IPS DF 4.7 (cell line): ENCODE results near the gene KCNK10.

Source experiments
- DNase-seq: peaks from one replicate; pipeline ENCODE4 v3.0.0-alpha.2; 2013; ENCODE audit warnings: low spot score; ENCODE audit errors: extremely low read depth

Gene KCNK10

DNA sequence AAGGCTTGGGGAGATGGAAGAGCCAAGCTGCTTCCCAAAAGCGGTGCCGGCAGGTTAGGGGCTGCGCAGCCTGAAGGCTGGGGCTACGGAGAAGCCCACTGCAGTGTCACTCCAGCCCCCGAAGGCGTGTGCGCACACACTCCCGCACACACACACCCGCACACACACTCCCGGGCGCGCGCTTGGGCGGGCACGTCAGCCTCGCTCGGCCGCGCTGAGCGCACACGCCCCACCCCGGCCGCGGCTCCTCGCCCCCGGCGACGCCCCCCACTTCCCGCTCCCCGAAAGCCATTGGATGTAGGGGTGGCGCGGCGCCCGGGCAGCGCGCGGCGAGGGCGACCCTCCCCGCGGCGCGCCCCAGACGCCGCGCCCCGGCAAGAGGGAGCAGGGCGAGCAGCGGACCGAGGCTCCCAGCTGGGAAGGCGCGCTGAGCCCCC lies at the start of gene KCNK10:
KCNK10 (minus strand) TSS at position 184 of the 437 bp plus-strand sequence. CDS start 471 bp downstream, outside the sequence.
- no peak for DNase-seq

GRCh38 chr14:88369496-88369895 lies 46.4 kb upstream of the KCNK10 start:
- no peak for DNase-seq

- DNase-seq: peak; percentile 90
Measured at GRCh38 chr14:88364710-88365413, 41.8 kb upstream of the KCNK10 start.

DNA sequence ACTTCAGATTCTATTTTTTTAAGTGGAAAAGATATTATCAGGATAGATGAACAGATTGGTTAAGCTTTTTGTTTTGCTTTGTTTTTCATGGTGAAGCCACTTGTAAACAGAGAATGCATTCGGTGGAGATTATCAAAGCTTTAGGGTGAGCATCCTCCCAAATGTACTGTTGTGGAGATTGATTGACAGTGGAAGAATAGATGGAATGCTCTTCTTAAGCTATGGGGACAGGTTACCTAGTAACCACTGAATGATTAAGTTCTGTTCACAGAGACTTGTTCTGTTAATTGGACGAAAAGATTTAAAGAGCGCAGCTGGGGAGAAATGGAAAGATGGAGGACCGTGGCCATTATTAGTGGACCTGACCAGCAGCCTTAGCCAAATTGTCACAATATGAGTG lies 40.6 kb upstream of the KCNK10 start:
- no peak for DNase-seq

DNA sequence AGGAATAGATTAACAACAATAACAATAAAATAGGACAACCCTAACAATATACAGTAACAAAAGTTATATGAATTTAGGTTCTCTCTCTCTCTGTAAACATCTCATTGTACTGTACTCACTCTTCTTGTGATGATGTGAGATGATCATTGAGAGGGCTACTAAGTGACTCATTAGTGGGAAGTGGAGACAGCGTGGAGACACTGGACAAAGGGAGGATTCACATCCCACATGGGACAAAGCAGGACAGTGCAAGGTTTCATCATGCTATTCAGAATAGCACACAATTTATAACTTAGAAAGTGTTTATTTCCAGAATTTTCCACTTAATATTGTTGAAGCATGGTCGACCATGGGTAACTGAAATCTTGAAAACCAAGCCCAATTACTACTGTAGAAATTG lies 36.4 kb upstream of the KCNK10 start:
- DNase-seq: no peak

GRCh38 chr14:88354358-88354757 lies 31.3 kb upstream of the KCNK10 start:
- DNase-seq: no peak

DNA sequence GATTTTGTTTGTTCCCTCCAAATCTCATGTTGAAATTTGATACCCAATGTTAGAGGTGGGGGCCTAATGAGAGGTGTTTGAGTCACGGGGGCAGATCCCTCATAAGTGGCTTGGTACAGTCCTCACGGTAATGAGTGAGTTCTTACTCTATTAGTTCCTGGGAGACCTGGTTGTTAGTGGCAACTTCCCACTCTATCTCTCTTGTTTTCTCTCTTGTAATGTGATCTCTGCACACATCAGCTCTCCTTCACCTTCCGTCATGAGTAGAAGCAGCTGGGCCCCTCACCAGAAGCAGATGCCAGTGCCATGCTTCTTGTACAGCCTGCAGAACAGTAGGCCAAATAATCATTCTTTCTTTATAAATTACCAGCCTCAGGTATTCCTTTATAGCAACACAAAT lies 29.6 kb upstream of the KCNK10 start:
- no peak for DNase-seq

DNA sequence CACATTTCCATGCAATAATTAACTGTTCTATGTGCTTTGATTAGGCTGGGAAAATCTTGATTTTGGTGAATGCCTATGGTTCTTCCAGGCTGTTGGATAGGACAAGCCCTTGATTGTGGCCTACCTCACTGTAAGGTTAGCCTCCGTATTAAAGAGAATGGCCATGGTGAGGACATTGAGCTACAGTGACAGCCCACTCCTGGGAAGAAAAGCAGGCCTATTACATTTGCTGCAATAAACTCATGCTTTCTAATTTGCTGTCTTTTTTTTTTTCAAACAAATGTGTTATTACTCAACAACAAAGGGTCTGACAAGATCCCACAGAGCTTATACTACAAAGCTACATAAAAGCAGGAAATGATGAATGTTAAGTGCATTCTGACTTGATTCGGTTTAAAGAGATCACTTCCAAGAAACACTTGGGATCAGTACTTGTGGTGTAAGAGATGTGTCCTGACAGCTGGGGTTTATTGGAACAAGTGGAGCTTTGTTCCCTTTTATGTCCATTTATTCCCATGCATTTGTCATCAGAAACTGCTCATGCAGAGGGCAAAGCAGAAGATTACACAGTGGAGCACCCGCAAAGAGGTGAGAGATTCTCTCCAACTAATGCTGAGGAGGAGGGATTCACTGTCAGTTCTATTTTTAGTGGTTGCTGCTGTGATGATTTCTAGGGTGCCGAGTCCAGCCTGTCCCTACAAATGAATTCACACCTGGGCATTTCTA lies 29.1 kb upstream of the KCNK10 start:
- no peak for DNase-seq

DNA sequence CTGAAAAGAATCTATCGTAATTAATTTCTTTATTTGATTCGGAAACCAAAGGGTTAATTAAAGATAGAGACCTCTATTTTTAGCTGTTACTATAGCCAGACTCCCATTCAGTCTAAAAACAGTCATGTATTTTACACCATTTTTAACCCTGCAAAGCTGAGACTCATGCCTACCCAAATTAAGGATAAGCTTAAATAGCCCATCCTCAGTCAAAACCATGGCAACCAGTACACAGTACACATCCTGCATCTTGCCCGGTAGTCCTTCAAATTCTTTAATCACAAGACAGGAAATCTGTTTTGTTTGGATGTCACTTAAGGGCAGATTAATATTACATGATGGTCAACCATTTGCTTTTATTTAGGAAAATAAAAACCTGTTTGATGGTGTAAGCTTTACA lies 25.5 kb upstream of the KCNK10 start:
- no peak for DNase-seq

- DNase-seq: no peak
Measured at GRCh38 chr14:88346048-88346639, 23.1 kb upstream of the KCNK10 start.

DNA sequence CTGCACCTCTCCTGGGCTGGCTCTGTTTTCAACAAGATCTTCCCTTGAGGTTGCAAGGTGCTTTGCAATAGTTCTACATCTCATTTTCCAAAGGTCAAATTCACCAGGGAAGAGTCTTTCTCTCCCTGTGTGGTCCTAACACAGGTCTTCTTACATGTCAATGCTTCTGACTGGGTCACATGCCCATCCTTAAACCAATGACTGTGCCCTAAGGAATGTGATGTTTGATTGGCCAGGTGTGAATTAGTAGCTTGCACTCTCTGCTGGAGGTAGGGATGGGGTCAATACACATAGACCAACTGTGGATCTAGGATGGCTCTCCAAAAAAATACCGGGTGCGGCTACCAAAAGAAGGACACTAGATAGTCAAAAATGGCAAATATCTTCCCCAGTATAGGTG lies 19.9 kb upstream of the KCNK10 start:
- DNase-seq: no peak

GRCh38 chr14:88340357-88340756 lies 17.3 kb upstream of the KCNK10 start:
- no peak for DNase-seq

GRCh38 chr14:88333036-88333435 lies 10.0 kb upstream of the KCNK10 start:
- DNase-seq: no peak

DNA sequence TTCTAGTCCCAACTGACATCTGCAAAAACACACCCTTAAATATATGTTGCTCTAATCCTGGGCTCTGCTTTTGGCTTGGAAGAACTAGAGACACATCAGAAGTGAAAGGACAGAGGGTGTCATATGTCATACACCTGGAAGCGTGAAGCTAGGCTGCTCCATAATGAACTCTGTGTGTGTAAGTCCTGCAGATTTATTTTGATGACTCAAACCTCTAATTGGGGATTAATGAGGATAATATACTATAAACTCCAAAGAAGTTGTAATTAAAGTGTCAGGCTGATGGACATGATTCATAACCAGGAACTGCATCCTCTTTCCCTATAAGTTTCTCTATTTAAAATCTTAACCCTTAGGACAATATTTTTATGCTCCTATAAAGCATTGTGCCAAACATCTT lies 4.4 kb upstream of the KCNK10 start:
- DNase-seq: no peak

- DNase-seq: no peak
Measured at GRCh38 chr14:88326352-88327103, 3.5 kb upstream of the KCNK10 start.

DNA sequence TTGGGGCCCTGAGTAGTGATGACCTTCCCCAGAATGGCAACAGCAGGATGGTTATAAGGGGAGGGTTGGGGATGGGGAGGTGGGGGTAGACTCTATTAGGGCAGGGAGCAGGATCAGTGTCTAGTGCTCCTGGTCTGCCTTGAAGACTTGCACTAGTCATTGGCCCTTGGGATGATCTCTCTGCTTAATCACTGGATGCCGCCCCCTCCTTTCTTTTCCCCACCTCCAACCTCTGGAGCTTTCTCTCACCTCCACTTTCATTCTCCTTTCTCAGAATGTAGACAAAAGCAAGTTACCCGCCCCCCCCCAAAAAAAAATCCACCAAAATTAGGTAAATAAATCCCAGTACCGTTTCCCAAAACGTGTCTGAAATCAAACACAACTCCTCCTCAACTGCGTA lies 2.8 kb upstream of the KCNK10 start:
- DNase-seq: no peak

DNA sequence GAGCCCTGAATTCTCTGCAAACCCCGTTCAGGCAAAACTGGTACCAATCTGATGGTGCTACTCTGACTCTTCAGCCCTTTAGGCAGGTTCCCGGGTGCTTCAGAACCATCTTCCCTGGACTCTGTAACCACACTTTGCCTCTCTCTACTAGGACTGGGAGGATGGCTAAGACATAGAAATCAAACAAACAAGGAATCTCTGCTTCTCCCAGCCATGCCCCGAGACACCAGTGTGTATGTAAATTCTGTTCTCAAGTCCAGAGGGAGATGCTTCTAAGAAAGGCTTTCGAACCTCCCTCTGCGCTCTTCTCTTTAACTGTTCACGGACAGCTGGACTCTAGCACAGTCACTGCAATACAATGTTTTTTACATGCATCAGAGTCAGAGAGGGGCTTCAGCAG lies 1.9 kb upstream of the KCNK10 start:
- no peak for DNase-seq

DNA sequence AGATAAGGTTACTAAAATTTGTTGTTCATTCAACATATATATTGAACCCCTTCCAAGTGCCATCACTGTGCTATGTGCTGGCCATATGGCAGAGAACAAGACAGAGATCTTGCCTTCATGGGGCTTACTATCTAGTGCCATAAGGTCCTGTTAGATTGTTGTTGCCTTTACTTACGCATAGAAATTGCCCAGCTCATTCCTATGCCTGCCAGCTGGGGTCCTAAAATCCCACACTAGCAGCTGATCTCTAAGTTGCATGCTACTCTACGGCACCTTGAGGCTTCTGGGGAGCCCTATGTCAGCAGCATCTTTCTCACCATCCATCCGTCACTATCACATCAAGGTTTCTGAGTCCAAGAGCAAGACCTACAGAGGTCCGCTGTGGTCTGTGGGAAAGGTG lies 1.4 kb upstream of the KCNK10 start:
- no peak for DNase-seq

DNA sequence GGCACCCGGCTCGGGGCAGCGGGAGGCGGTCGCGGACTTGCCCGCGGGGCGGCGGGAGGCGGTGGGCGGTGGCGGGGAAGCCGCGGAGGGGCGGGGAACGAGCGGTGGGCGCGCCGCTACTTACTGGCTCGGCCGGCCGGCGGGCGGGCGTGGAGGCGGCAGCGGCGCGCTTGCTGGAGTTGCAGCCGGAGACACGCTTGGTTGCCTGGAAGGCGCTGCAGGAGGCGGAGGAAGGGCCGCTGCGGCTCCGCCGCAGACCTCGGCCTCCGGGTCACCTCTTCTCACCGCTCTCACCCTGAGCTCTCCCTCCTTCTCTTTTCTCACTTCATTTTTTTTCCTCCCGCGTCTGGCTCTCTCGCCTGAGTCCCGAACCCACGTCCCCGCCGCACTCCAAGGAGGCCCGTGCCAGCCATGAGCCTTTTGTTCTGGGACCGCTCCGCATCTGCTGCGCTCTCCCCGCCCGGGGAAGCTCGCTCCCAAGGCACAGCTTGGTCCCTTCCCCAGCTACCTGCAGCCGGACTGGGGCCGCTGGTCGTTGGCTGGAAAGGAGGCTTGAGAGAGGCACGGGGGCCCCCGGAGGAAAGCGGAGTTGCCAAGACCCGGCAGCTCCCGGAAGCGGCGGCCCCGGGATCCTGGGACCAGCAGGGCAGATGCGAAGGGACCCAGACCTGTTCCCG lies 592 bp upstream of the KCNK10 start:
- no peak for DNase-seq

- no peak for DNase-seq
Measured at GRCh38 chr14:88322504-88323085, 474 bp downstream of the KCNK10 start.
